Measurements from ENCODE around the gene TEDC1. TPM values are rescaled to one million over a fixed set of nuclear protein-coding genes. Genes with fewer than 3 reads are reported as not detected.

TEDC1 gene
- total RNA-seq, 1 experiment from 2014 or later = 17.6 TPM

GRCh38 chr14:105483300-105484068, 7.6 kb upstream of the TEDC1 start:
- TF ChIP-seq, protein P1, sequence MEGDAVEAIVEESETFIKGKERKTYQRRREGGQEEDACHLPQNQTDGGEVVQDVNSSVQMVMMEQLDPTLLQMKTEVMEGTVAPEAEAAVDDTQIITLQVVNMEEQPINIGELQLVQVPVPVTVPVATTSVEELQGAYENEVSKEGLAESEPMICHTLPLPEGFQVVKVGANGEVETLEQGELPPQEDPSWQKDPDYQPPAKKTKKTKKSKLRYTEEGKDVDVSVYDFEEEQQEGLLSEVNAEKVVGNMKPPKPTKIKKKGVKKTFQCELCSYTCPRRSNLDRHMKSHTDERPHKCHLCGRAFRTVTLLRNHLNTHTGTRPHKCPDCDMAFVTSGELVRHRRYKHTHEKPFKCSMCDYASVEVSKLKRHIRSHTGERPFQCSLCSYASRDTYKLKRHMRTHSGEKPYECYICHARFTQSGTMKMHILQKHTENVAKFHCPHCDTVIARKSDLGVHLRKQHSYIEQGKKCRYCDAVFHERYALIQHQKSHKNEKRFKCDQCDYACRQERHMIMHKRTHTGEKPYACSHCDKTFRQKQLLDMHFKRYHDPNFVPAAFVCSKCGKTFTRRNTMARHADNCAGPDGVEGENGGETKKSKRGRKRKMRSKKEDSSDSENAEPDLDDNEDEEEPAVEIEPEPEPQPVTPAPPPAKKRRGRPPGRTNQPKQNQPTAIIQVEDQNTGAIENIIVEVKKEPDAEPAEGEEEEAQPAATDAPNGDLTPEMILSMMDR (IDR thresholded peaks at IDR 0.05; ENCODE audit: unreplicated experiment) = no peak
- Mint-ChIP-seq H3K4me3 (ENCODE audit: unreplicated experiment) (no peak overlapping the region), H3K4me1 (ENCODE audit: insufficient read depth, unreplicated experiment) (peaks cover 20% of the 10 kb centered on the region), H3K27me3 (ENCODE audit: insufficient read depth, unreplicated experiment) (no peaks in the 10 kb centered on the region), H3K27ac (ENCODE audit: low read depth, unreplicated experiment) (peak overlapping the region; percentile 99), H3K9me3 (ENCODE audit: unreplicated experiment) (no peaks in the 10 kb centered on the region), H3K36me3 (ENCODE audit: insufficient read depth, unreplicated experiment) (peaks cover 12% of the 10 kb centered on the region)
- intact Hi-C loops (cut with micrococcal nuclease) = no loop called here
- POLR2A ChIA-PET = no interaction called here
- BruUV-seq (replicated peaks) = no TSS peak
- peak; percentile 37 for DNase-seq (ENCODE audit: unreplicated experiment)
- CTCF ChIA-PET = interaction anchor here (1.3 to 2.1 kb wide), 2 partner anchors 35 to 132 kb away, joined by 4 read pairs; no protein-coding TSS in a partner anchor

DNA sequence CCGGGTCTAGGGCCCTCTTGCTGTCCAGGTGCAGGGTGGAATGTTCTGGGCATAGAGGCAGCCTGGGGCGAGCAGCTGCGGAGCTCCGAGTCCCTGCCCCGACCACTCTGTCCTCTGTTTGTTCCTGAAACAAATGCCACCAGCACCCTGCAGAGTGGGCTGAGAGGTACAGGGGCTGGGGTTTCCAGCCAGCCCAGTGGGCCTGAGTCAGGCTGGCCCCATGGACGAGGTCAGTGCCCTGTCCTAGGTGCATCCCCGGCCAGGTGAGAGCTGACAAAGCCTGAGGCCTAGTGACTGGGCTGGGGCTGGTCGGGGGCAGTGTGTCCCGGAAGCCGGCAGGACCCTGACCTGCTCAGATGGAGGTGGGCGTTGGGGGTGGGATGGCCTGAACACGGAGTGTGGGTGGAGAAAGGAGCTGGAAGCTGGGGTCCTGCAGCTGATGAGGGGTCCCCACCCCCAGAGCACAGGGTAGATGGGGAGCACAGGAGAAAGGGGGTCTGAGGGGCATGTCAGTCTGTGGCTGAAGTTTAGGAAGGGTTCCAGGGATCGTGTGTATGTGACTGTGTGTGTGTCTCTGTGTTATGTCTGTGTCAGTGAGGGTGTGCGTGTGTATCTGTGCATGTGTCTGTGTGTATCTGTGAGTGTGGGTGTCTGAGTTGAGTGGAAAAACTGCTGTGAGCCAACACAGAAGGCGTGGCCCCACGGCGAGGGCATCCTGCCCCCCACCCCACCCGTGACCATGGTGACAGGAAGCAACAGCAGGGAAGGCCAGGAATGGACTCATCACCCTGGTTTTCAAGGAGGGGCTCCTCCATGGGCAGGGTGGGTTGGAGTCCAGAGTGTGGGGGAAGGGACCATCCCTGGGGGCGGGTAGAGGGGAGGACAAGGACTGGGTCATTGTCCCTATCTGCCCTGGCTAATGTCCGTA, 6.7 kb upstream of the TEDC1 start:
- H3K4me3 Mint-ChIP-seq (ENCODE audit: unreplicated experiment) = no peak overlapping the region
- TF ChIP-seq, protein P1 (IDR thresholded peaks at IDR 0.05; ENCODE audit: unreplicated experiment) = no peak
- no TSS peak for BruUV-seq (replicated peaks)
- H3K27ac Mint-ChIP-seq (ENCODE audit: low read depth, unreplicated experiment) = no peak overlapping the region
- intact Hi-C loops (cut with micrococcal nuclease) = no loop called here
- ChIA-PET CTCF (no interaction called here), POLR2A (no interaction called here)
- no peaks in the 10 kb centered on the region for H3K27me3 Mint-ChIP-seq (ENCODE audit: insufficient read depth, unreplicated experiment)
- H3K36me3 Mint-ChIP-seq (ENCODE audit: insufficient read depth, unreplicated experiment) = peaks cover 12% of the 10 kb centered on the region
- DNase-seq (ENCODE audit: unreplicated experiment) = no peak
- H3K4me1 Mint-ChIP-seq (ENCODE audit: insufficient read depth, unreplicated experiment) = peaks cover 20% of the 10 kb centered on the region
- no peaks in the 10 kb centered on the region for H3K9me3 Mint-ChIP-seq (ENCODE audit: unreplicated experiment)

GRCh38 chr14:105484997-105485393, 6.1 kb upstream of the TEDC1 start:
- Mint-ChIP-seq H3K9me3 (ENCODE audit: unreplicated experiment) (no peaks in the 10 kb centered on the region), H3K36me3 (ENCODE audit: insufficient read depth, unreplicated experiment) (peaks cover 12% of the 10 kb centered on the region), H3K27ac (ENCODE audit: low read depth, unreplicated experiment) (no peak overlapping the region), H3K4me1 (ENCODE audit: insufficient read depth, unreplicated experiment) (peaks cover 20% of the 10 kb centered on the region), H3K4me3 (ENCODE audit: unreplicated experiment) (no peak overlapping the region), H3K27me3 (ENCODE audit: insufficient read depth, unreplicated experiment) (no peaks in the 10 kb centered on the region)
- no TSS peak for BruUV-seq (replicated peaks)
- DNase-seq (ENCODE audit: unreplicated experiment) = no peak
- TF ChIP-seq, protein P1 (IDR thresholded peaks at IDR 0.05; ENCODE audit: unreplicated experiment) = no peak
- POLR2A ChIA-PET = no interaction called here
- CTCF ChIA-PET = interaction anchor here (1.1 kb wide), 1 partner anchor 12 kb away, joined by 3 read pairs; no protein-coding TSS in a partner anchor
- intact Hi-C loops (cut with micrococcal nuclease) = no loop called here

GRCh38 chr14:105485739-105486162, 5.3 kb upstream of the TEDC1 start:
- peaks cover 12% of the 10 kb centered on the region for H3K36me3 Mint-ChIP-seq (ENCODE audit: insufficient read depth, unreplicated experiment)
- H3K4me3 Mint-ChIP-seq (ENCODE audit: unreplicated experiment) = no peak overlapping the region
- ChIA-PET CTCF (interaction anchor here (0.6 to 1.1 kb wide), 2 partner anchors 12 to 115 kb away, joined by 3 to 5 read pairs; no protein-coding TSS in a partner anchor), POLR2A (no interaction called here)
- peaks cover 20% of the 10 kb centered on the region for H3K4me1 Mint-ChIP-seq (ENCODE audit: insufficient read depth, unreplicated experiment)
- no peaks in the 10 kb centered on the region for H3K9me3 Mint-ChIP-seq (ENCODE audit: unreplicated experiment)
- no peaks in the 10 kb centered on the region for H3K27me3 Mint-ChIP-seq (ENCODE audit: insufficient read depth, unreplicated experiment)
- no TSS peak for BruUV-seq (replicated peaks)
- no peak overlapping the region for H3K27ac Mint-ChIP-seq (ENCODE audit: low read depth, unreplicated experiment)
- DNase-seq (ENCODE audit: unreplicated experiment) = no peak
- TF ChIP-seq, protein P1 (IDR thresholded peaks at IDR 0.05; ENCODE audit: unreplicated experiment) = no peak
- intact Hi-C loops (cut with micrococcal nuclease) = no loop called here
